Activated CD4-positive, CD25-positive, alpha-beta regulatory T cell treated with anti-CD3 and anti-CD28 coated beads, Interleukin-2, amount 50 U/mL, for 16 hours (primary cell): ENCODE measurements around the gene MGAT5B.
"Not testable (repeated sequence)": the region's sequence is repeated elsewhere in the genome, so short reads cannot be mapped to it uniquely, and the experiment has no call there.

Experiments
- DNase-seq: peaks from one replicate; pipeline ENCODE4 v3.0.0-alpha.2; 2020; ENCODE audit warnings: low read depth, low spot score

Gene MGAT5B

GRCh38 chr17:76973040-76973439 lies 104.8 kb downstream of the MGAT5B start:
- DNase-seq = no peak

GRCh38 chr17:76974721-76975120 lies 106.5 kb downstream of the MGAT5B start:
- DNase-seq = no peak

GRCh38 chr17:76978050-76978449 lies 109.8 kb downstream of the MGAT5B start:
- DNase-seq = not testable (repeated sequence)

- no peak for DNase-seq
These were observed 113.5 kb downstream of the MGAT5B start for GRCh38 chr17:76981545-76982295.

GRCh38 chr17:76982408-76983074 lies 114.3 kb downstream of the MGAT5B start:
- no peak for DNase-seq

GRCh38 chr17:76983075-76983775 lies 115.0 kb downstream of the MGAT5B start:
- DNase-seq = no peak

- no peak for DNase-seq
These were observed 118.2 kb downstream of the MGAT5B start for GRCh38 chr17:76986365-76986764.

- no peak for DNase-seq
These were observed 119.4 kb downstream of the MGAT5B start for GRCh38 chr17:76987486-76988093.

GRCh38 chr17:76988796-76989195 lies 120.6 kb downstream of the MGAT5B start:
- DNase-seq = no peak

- DNase-seq = no peak
These were observed 121.3 kb downstream of the MGAT5B start for GRCh38 chr17:76989519-76989918.

- no peak for DNase-seq
These were observed 124.7 kb downstream of the MGAT5B start for GRCh38 chr17:76992891-76993290.

GRCh38 chr17:76993651-76994050 lies 125.4 kb downstream of the MGAT5B start:
- DNase-seq = no peak

- no peak for DNase-seq
These were observed 126.0 kb downstream of the MGAT5B start for GRCh38 chr17:76994237-76994637.

GRCh38 chr17:76995387-76996105 lies 127.3 kb downstream of the MGAT5B start:
- no peak for DNase-seq

GRCh38 chr17:76996741-76997694 lies 128.8 kb downstream of the MGAT5B start:
- DNase-seq = no peak

GRCh38 chr17:76997981-76998531 lies 129.9 kb downstream of the MGAT5B start:
- DNase-seq = peak; percentile 11

- no peak for DNase-seq
These were observed 130.6 kb downstream of the MGAT5B start for GRCh38 chr17:76998839-76999238.
